CMK (cell line): ENCODE measurements around the gene UPF3A.
A peak's percentile ranks its signal among the peaks of the same experiment; 100 is the strongest.
"Not testable (repeated sequence)": the region's sequence is repeated elsewhere in the genome, so short reads cannot be mapped to it uniquely, and the experiment has no call there.

Experiments used
- DNase-seq: peaks from one replicate; pipeline ENCODE4 v3.0.0-alpha.2; 2010; ENCODE audit warnings: low read depth

UPF3A gene

DNA sequence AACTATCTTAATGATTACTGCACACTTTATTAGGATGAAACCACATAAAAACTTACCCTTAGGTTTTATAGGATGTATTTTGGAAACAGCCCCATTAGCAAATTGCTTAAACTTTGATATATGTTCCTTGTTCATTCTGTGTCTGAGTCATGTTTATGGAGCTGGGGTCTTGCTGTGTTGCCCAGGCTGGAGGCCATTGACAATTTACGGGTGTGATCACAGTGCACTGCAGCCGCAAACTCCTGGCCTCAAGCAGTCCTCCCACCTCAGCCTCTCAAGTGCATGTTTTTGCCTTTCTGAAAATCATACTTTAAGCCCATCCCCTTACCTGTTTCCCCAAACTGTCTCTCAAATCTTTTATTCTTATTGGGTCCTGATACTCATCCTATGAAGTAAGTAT is 27.7 kb downstream of the UPF3A start:
- no peak for DNase-seq

DNA sequence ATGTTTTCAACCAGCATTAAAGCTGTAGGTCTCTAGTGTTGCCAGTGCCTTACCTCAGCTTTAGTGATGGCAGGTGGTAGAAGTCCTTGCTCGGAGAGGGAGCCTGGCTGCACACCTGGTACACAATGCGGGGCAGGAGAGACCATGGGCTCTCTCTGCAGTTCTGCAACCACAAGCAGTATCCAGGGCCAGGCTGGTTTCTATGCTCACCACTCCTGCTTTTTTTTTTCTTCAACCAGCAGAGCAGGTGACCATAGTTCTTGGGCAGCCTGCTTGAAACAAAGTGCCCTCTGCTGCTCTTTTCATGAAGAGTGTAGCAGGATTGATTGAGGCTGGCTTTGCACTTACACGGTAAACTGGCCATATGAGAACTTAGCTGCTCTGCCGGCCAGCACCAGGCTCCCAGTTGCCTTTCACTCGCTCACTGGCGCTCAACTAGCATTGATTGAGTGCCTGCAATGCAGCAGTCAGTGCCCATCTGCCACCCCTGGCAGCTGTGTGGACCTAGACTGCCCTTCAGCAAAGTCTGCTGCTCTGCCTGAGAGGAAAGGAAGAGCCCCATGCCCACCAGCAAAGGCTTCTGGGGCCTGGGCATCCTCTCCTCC is 28.5 kb downstream of the UPF3A start:
- no peak for DNase-seq

DNA sequence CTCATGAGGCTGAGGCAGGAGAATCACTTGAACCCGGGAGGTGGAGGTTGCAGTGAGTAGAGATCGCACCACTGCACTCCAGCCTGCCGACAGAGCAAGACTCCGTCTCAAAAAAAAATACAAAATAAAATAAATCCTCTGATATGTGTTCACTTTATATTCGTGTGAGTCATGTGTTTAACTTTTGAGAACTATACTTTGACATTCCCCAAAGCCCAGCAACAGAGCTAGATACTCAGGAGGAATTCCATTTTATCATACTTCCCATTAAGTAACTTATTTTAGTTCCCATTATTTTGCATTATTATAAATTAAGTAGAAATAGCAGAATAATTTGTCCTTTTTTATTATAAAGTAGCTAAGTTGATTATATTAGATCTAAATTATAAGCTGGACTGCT is 29.6 kb downstream of the UPF3A start:
- no peak for DNase-seq

GRCh38 chr13:114311387-114311786 is 30.0 kb downstream of the UPF3A start:
- no peak for DNase-seq

GRCh38 chr13:114311908-114312307 is 30.5 kb downstream of the UPF3A start:
- DNase-seq: no peak

DNA sequence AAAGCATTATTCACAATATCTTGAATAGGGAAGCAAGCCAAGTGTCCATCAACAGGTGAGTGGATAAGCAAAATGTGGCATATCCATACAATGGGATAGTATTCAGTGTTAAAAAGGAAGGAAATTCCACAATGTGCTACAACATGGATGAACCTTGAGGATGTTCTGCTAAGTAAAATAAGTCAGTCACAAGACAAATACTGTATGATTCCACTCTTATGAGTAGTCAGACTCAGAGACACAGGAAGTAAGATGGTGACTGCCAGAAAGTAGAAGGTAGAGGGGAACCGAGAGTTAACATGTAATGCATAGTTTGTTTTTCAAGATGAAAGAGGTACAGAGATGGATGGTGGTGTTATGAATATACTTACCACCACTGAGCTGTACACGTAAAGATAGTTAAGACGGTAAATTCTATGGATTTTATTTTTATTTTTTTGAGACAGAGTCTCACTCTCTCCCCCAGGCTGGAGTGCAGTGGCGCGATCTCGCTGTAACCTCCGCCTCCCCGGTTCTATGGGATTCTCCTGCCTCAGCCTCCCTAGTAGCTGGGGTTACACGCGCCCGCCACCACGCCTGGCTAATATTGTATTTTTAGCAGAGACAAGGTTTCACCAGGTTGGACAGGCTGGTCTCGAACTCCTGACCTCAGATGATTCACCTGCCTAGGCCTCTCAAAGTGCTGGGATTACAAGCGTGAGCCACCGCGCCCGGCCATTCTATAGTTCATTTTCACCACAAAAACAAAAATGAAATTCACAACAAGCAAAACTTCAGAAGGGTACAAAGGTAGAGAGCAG is 31.9 kb downstream of the UPF3A start:
- DNase-seq: no peak

DNA sequence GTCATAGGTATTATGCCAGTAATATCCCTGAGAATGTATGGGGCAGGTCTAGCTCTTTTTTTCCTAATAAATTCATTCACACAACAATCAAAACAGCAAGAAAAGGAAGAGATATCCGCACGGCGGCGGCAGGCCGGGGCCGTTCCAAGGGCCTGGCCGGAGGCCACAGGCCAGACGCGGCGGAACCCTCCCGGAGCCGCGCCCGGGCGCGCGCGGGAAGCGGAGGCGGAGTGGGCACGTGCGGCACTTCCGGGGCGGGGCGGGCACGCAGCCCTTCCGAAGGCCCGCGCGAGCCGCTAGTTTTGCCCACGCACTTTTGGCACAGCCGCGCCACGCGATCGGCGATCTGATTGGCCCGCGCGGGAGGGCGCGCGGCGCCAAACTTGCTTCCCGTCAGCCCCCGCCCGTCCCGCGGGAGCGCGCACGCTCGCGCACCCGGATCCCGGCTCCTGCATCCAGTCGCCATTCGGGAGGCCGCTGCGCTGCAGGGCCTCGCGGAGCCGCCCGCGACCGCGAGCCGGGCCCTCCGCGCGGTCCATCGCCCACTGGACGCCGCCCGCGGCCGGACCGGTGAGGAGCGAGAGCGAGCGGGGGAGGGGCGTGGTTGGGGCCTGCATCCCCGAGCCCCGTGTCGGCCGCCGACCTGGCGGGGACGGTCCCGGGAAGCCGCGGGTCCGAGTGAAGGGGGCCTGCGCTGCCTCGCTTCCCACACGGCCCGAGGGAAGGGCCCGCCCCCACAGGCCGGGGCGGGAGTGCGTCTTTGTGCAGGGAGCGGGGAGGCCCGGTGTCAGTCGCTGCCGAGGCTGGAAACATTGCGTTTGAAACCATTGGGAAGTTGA is 32.9 kb downstream of the UPF3A start, which contains the start of gene CHAMP1:
TSS of gene CHAMP1 (plus strand) at position 430 of the 839 bp plus-strand sequence. CDS start 9,340 bp downstream, outside the sequence.
- DNase-seq: peak; percentile 83

GRCh38 chr13:114315074-114315785 is 33.8 kb downstream of the UPF3A start:
- DNase-seq: no peak

GRCh38 chr13:114318624-114319023 is 37.2 kb downstream of the UPF3A start:
- no peak for DNase-seq

DNA sequence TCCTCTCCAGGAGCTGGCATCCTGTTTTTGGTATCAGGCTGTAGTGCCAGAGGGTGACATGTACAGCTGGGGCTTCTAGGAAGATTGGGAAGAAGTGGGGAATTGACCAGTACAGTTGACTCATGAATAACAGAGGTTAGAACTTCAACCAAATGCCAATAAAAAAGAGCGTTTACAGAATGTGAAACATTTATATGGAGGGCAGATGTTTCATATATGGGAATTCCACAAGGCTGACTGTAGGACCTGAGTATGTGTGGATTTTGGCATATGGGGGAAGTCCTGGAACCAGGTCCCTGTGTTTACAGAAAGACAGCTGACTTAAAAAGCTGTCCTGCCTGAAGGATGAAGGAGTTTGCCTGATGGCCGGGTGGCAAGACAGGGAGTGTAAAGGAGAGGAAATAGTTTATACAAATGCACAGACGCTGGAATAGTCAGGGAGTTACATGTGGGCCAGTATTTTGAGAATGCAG is 38.1 kb downstream of the UPF3A start:
- no peak for DNase-seq

DNA sequence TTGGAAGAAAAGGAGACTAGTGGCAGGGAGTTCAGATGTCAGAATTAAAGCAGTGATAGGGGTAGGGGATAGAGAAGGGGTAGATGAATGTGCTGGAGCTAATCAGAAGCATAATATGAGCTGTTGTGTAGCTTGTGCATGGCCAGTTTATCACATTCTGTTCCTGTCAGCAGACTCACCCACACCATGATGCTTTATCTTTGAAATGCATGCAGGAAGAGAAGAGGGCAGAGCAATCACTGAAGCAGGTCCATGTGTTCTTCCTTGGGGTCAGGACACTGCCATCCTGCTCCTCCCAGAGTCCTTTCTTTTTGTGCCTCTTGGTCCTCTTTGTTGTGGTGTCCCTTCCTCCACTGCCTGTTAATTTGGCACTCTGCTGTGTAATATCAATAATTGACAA is 38.7 kb downstream of the UPF3A start:
- no peak for DNase-seq

GRCh38 chr13:114321256-114321655 is 39.9 kb downstream of the UPF3A start:
- no peak for DNase-seq

DNA sequence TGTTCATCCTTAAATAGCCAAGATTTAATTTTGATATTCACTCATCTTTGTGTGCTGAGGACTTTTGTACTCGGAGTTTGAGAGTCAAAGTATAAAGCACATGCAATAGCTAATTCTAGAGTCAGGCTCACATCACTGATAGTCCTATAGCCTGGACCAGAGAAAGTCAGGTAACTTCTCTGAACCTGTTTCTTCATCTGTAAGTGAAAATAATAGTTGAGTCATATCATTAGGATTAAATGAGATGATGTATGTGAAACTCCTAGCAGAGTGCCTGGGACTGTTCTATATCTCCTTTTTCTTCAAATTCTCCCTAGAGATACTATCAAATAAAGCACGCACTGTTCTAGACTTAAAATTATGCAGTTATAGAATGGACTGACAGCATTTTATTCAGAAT is 41.9 kb downstream of the UPF3A start:
- DNase-seq: no peak

- no peak for DNase-seq
These were observed 42.9 kb downstream of the UPF3A start for GRCh38 chr13:114324334-114324733.

GRCh38 chr13:114325729-114326128 is 44.3 kb downstream of the UPF3A start:
- no peak for DNase-seq

- no peak for DNase-seq
These were observed 46.6 kb downstream of the UPF3A start for GRCh38 chr13:114328034-114328433.

DNA sequence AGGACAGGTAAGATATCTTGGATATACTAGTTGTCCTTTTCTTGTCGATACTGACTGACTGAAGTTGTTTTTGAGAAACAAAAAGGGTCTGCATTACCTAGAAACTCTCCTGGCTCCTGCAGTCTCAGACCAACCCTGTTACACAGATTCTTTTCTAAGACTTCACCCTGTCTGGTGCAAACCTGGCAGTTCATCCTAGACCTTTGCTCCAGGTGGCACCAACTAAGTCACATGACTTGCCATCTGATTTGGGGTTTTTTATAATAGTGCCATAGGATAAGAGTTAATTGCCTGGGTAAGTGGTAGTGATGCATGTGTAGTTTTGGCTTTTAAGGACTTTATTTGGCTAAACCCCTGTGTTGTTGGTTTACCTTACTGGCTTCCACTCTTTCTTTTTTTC is 47.2 kb downstream of the UPF3A start:
- DNase-seq: no peak

DNA sequence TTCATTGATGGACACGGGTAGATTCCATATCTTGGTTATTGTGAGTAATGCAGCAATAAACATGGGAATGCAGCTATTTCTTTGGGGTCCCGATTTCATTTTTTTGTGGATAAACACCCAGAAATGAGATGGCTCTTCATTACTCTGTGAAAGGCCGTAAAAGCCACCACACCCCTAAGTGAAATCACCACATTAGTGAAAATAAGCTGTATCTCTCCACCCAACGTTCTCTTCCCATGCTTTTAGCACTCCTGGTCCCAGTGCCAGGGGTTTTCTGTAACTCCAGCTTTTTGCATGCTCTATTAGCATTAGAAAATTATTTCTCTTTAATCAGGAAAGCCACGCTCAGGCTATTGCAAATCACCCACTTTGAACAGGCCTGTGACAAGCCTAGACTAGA is 48.7 kb downstream of the UPF3A start:
- no peak for DNase-seq

GRCh38 chr13:114333881-114334280 is 52.5 kb downstream of the UPF3A start:
- not testable (repeated sequence) for DNase-seq

- no peak for DNase-seq
These were observed 53.1 kb downstream of the UPF3A start for GRCh38 chr13:114334305-114335053.

DNA sequence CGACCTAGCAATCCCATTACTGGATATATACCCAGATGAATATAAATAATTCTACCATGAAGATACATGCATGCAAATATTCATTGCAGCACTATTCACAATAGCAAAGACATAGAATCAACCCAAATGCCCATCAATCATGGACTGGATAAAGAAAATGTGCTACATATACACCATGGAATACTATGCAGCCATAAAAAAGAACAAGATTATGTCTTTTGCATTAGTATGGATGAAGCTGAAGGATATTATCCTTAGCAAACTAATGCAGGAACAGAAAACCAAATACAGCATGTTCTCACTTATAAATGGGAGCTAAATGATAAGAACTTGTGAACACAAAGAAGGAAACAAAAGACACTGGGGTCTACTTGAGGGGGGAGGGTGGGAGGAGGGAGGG is 55.1 kb downstream of the UPF3A start:
- DNase-seq: not testable (repeated sequence)
